ENCODE results near the gene BMPR1B.
A peak's percentile ranks its signal among the peaks of the same experiment; 100 is the strongest.

Gene BMPR1B

DNA sequence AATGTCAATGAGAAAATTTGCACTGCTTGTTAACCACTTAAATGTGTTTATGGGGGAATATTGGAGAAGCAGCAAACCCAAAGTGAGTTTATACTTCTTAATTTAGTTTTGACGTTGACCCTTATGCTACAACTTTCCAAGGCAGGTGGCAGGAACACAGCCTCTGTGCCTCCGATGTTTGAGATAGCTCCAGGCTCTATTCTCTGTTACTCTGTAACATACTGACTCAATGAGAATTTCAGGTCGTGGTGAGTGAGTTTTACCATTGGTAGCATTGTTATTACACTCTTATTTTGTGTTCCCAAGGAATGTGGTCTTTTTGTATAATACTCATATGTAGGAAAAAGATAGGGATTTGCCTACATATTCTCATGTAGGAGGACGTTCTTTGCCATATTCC lies 210.7 kb downstream of the BMPR1B start:
- DNase-seq, result no peak

DNA sequence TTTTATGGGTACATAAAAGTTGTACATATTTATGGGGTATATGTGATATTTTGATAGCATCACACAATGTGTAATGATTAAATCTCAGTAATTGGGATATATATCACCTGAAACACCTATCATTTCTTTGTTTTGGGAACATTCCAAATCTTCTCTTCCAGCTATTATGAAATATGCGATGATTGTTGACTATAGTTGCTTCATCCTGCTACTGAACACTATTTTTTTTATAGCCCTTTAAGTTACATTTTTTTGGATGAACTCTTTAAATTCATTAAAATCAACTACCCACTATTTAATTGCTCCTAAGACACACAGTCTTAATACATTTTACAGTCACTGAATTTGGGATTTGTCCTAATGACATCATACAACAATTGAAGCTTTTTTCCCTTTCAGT lies 212.9 kb downstream of the BMPR1B start:
- DNase-seq, result no peak

DNA sequence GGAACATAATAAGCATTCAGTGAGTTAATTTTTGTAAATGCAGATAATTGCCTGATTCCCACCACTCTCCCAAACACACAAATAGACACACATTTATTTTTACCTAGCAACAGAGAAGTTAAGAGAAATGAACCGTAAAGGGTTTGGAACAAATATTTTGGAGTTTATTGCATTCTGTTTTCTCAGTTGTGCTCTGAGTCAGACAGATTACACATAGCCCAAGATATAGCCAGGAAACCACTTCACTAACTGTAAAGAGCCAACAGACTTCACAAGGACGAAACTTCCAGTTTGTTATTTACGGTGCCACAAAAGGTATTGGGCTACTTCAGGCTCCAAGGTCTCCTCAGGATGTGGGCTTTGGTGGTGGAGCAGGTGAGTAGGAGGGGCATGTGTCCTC lies 217.0 kb downstream of the BMPR1B start:
- no peak for DNase-seq

DNA sequence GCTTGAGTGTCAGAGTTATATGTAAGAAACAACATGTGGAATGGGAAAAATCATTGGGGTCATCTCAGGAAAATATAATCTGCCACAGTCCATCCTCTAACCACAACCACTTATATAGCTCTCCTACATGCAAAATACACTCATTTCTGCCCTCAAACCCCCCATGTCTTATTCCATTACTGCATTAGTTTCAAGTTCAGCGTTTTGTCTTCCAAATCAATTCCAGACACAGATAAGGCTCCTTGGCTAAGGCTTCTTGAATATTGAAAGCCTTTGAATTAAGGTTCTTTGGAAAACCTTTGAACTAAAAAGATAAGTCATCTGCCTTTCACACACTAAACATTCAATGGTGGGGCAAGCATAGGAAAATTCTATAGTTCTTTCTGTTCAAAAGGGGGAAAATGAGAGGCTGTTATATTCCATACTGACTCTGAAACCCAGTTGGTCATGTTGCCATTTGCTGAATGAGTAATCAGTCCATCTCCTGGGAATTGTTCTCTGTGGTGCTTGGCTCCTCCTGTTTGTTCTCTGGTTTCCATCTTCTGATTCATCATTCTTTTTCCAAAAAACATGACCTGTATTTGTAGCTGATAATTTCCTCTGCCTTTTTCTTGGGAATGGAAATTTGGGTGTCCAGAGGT lies 218.7 kb downstream of the BMPR1B start:
- DNase-seq, result no peak

DNA sequence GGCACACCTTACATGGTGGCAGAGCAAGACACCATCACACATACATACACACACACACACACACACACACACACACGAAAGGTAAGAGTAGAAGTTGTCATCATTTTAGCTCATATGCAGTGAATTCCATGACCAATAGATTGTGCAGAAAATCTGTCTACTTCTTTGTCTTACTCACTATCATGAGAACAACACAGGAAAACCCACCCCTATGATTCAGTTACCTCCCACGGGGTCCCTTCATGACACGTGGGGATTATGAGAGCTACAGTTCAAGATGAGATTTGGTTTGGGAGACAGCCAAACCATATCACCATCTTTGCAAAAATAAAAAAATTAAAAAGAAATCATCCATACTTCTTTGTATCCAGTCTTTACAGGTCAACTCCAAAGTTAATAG lies 221.1 kb downstream of the BMPR1B start:
- no peak for DNase-seq

DNA sequence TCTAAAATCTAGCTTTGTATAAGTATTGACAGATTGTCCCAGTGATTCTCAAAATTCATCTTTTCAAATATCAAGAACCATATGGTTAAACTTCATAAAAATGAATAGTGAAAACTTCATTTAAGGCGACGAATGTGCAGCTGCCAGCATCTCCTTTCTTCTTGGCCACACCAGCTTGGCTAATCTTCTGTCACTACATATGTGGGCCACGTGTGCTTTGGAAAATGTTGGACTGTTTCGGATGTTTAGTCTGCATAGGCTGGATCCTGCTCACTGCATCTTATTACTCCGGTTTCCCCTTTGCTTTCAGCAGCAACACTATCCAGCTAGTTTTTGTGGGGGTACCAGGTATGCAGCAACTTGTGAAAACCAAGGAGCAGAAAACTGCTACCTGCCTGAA lies 221.9 kb downstream of the BMPR1B start:
- no peak for DNase-seq

DNA sequence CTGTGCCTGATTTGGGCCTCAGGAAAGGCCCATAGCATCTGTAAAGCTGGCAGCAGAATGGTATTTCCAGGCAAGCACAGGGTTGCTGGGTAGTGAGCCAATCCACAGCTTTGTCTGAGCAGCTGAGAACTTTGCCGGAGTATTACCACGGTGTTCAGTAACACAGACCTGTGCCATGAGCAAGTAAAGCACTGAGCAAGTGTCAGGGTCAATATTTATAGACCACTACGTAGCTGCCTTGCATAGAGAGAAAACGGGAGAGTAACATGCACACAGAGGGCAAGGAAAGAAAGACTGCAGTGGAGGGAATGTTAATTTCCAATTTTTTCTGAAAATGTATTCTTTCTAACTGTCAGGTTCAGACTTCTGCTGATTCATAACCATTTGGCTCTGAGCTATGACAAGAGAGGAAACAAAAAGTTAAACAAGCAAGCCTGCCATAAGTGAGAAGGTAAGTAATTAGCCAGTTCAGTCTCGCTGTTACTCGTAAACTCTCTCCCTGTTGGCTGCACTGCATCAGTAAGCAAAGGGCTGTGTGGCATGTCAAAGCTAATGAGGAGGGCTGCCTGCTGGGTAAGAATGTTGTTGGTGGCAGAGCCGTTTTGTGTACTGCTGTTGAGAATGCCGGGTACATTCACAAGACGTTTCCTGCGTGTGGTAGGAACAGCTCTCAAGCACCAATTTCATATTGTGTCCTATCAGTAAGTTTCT lies 238.1 kb downstream of the BMPR1B start:
- DNase-seq, result peak in 1 of 2 experiments; percentile 6

DNA sequence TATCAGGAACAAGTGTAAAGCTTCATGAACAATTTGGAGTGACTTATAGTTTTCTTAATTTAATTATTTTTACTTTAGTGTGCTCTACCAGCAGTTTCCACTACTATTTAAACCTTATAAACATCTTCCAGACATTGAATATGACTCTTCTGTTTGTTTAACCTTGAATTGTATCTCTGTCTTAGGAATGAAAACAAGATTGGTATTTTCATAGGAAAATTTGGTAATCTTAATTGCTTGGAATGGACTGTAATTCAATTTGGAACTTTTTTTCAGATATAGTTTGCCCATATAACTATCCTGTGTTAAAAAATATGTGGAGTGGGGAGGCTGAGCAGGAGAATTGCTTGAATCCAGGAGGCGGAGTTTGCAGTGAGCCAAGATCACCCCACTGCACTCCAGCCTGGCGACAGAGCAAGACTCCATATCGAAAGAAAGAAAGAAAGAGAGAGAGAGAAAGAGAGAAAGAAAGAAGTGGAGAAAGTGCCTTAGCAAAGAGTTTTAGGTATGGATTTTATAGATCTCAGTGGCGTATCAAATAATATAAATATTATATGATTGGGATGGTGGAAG lies 242.4 kb downstream of the BMPR1B start:
- DNase-seq, result no peak

DNA sequence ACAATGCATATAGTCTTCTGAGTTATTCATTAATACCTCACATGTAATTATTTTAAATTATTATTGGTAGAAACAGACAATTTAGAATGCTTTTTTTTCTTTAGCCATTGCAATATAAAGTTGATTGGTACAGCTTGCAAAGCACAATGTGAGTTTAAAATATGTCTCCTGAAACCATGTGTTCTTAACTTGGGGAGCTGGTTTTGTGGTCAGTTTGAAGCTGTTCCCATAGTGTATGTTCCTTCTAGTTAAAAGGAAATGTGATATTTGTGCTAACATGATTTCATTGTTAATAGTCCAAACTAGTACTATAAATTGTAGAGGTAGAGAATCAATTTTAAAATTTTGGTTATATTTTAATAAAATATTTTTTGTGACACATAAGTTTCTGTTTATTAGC lies 247.2 kb downstream of the BMPR1B start:
- no peak for DNase-seq

DNA sequence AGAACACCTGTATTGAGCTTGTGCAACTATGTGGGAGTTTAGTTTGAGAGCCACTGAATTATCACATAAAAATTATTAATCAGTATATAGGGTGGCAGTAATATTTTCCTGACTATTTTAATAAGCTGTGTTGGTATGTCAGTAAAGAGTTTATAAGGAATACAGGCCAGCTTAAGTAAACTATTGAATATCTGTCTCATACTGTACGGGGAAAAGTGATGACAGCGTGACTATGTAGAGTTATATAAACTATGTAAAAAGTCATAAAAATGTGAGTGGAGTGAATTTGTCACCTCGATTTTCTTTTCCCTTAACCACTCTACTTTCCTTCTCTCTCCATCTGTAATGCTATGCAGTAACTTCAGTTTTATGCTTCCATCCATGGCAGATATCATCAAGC lies 250.2 kb downstream of the BMPR1B start:
- no peak for DNase-seq

DNA sequence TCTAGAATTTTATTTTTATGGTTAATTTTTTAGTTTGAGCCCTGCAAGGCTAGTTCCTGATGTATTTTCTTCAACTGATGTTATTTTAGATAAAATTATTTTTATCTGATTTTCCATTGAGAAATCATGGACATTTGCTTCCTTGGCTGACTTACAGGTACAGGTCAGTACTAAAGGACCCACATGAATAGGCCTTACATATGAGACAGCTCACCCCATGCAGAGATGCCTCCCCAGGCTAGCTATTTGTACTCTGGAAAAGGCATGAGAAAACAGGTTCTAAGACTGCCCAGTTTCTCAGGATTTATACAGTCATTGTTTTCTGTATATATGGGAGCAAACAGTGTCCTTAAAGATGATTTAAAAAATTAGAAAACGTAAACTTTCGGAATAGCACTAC lies 255.5 kb downstream of the BMPR1B start:
- DNase-seq, result no peak

DNA sequence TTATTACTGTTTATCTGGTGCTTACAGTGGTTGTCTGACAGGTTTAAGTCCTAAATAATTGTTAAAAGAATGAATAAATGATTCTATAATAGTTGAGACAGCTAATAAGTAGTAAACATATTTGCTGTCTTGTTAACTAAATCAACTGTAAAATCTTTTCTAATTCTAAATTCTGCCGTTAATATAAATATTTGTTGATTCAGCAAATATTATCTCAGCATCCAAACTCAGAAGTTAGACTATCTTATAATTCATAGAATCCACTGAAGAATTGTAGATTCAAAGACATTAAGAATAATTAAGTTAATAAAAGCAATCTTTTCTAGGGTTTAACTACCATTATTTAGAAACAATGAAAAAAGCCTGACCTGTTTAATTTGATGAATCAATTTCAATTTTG lies 256.3 kb downstream of the BMPR1B start:
- no peak for DNase-seq

DNA sequence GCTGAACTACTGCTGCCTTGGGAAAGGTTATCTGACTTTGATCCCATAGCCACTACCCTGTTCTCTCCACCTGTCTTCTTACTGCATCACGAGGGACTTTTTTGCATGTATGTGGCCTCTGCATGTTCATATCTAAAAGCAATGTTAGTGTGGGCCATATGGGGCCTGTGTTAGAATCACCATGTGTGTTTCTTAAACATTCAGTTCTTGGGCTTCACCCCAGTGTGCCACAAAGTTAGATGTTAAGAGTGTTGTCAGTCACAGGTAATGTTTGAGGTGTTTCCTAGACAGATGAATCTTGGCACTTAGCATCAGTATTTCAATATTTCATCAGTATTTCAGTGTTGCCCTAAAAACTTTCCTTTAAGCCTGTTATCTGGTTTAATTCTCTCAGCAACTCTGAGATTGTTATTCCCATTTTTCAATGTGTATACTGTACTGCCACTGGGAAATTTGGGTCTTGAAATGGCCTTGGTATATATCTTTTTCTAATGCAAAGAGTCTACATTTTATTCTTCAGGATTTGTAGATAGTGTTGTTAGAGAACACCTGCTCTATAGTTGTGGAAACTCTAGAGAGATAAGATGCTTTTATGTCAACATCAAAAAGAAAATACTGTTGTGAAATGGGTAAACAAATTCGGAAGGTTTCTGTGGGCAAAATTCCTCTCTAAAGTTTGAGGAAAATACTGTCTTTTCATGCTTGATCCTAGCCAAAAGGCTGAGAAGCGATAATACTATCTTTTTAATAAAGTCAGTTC lies 259.7 kb downstream of the BMPR1B start:
- DNase-seq, result no peak

DNA sequence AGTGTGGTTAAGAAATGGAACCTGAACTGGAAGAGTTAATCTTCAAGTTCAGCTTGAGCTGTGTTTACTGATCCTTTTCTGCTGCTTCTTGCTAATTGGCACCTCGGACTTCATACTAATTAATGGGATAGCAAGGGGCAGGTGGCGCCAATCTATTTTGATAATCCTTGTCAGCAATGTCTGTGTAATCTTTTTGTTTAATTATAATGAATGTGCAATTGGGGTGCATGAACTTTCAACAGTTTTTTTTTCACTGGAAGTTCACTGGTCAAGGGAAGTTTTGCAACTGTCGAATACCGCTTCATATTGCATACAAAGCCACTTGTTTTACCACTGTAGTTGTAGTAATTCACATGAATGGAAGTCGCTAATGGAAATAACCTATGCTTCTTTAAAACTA lies 261.0 kb downstream of the BMPR1B start:
- DNase-seq, result no peak

DNA sequence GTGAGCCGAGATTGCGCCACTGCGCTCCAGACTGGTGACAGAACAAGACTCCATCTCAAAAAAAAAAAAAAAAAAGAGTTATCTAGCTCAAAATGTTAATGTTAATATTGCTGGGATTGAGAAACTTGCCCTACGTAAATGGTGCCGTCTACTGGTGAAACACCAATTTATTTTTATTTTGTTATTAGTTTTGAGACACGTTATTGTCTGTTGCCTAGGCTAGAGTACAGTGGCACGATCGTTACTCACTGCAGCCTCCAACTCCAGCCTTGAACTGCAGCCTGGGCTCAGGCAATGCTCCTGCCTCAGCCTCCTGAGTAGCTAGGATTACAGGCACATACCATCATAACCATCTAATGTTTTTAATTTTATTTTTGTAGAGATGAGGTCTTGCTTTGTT lies 262.8 kb downstream of the BMPR1B start:
- DNase-seq, result no peak

DNA sequence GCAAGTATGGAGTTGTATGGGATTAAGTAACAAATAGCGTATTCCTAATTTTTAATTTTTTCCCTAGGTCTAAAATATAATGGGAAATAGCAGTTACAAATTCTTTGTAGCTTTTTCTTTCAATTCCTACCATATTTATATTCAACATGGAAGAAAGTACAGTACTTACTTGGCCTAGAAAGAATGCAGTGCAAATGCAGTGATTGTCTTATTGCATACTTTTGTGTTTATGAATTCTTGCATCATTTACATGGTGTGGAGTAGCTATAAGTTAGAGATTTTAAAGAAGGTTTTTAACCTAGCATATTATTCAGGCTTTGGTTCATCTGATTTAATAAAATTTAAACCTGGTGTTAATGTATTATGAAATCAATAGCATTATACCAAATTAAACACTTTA lies 263.3 kb downstream of the BMPR1B start:
- DNase-seq, result no peak

DNA sequence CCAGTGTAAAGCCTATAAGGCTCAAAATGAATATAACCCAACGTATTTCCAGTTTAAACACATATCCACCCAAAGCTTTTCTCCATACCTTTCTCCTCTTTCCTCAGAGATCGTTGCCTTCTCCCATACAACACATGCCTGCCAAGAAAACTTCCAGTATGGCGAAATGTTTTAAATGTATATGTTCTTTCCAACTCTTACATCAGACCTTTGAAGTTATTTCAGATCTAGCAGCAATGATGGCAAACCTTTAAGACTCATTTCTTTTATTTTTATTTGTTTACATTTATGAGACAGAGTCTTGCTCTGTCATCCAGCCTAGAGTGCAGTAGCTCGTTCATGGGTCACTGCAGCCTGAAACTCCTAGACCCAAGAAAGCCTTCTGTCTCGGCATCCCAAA lies 265.4 kb downstream of the BMPR1B start:
- DNase-seq, result no peak

DNA sequence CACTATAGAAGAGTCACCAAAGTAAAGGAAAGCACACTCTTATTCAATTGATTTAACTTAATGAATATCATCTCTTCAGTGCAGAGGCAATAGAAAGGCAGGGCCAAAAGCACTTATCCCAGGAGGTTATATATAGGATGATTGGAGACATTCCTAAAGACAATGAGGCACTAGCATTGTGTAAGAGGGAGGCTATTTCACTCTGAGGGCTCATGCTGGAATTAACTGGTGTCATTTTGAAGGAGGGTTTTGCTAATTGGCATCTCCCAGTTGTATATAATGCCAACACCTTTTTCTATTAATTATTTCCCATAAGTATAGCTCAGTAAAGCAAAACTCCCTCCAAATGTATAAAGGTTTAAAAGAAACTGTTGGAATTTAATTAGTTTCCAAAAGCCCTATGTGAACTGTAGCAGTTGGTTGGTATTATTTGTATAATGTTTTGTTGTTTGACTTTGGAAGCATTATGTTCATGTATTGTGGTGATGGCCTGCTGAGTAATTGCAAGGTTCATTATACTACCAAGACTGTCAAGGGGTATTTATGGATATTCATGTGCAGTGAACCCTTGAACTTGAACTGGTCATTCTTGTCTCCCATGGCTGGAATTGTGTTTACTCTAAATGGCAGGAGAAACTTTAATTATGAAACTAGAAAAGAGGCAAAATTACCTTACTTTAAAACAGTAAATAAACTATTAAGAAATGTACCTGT lies 270.3 kb downstream of the BMPR1B start:
- no peak for DNase-seq

DNA sequence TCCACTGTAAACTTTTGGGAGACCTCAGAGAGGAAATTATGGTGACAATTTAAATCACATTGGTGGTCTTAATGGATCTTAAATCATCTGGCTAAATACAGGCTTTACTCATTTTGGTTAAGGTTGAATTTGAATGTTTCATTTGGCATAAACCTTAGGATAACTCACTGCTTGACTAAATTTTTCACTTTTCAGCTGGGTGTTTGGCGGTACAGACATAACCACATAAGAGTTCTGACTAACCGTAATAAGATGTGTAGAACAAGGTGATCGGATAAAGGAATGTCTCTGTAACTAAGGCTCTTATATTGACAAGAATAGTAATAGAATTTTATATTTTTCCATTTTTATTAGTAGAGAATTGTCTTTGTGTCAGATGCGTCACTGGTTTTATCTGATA lies 281.0 kb downstream of the BMPR1B start:
- no peak for DNase-seq

DNA sequence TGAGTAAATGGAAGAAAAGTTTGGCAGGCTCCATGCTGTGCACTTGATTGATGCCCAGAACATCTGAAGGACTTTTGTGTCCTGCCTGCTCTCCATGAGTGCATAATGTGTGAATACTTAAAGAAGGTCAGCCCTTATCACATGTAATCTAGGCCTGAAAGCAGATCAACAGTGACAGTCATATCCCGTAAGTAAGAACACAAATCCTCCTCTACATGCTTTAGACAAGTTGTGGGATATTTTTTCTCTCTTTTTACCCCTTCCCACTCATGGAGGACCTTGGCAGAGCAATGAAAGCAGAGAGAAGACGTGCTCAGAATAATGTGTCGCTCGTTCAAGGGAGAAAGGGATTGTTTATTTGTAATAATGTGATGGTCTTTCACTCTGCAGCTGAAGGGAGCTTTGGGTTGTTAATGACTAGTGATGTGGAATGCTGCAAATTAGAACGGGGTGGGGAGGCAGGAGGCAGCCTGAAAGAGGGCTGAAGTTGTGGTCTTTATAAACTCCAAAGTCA lies 286.6 kb downstream of the BMPR1B start:
- DNase-seq, result no peak

DNA sequence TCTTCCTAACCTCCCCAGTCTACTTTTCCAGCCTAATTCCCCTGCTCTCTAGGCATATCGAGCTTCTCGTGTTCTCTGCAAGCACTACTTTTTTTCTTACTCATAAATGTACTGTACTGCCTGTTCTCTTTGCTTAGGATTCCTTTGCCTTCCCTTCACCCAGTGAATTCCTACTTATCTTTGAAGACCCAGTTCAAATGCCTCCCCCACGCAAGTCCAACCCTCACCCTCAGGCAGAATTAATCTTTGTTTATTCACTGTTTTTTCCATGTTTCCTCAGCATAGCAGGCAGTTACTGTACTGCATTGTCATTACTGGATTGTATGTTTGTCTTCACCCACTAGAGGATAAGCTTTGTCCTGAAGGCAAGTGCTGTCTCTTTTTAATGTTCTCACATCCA lies 287.7 kb downstream of the BMPR1B start:
- no peak for DNase-seq

DNA sequence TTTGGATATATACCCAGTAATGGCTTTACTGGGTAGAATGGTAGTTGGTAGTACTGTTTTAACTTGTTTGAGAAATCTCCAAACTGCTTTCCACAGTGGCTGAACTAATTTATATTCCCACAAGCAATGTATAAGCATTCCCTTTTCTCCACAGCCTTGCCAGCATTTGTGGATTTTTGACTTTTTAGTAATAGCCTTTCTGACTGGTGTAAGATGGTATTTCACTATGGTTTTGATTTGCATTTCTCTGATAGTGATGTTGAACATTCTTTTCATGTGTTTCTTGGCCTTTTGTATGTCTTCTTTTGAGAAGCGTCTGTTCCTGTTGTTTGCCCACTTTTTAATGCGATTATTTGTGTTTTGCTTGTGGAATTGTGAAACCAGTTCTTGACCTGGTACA lies 290.5 kb downstream of the BMPR1B start:
- DNase-seq, result no peak
